H9 (cell line): ENCODE measurements around the gene GOLGA3. TPM values are rescaled to one million over a fixed set of nuclear protein-coding genes. Genes with fewer than 3 reads are reported as not detected.
A peak's percentile ranks its signal among the peaks of the same experiment; 100 is the strongest.

ENCODE experiments used
- DNase-seq: peaks from one replicate; pipeline ENCODE4 v3.0.0-alpha.2; 2017
- H2AFZ ChIP-seq: one replicate; pipeline ENCODE4 v1.6.1; 2013; ENCODE audit warnings: mild to moderate bottlenecking, low read length, control low read depth, moderate library complexity
- H2AK5ac ChIP-seq: 2 replicates; pipeline ENCODE4 v1.6.1; 2013; ENCODE audit warnings: low read length, control low read depth, mixed read lengths; ENCODE audit not compliant: insufficient read length
- H2BK120ac ChIP-seq: one replicate; pipeline ENCODE4 v1.6.1; 2013; ENCODE audit warnings: low read depth, mild to moderate bottlenecking, low read length, control low read depth, inconsistent platforms; ENCODE audit not compliant: poor library complexity, severe bottlenecking
- H2BK12ac ChIP-seq: 2 replicates; pipeline ENCODE4 v1.6.1; 2013; ENCODE audit warnings: low read length, control low read depth, mixed read lengths, low read depth; ENCODE audit not compliant: insufficient read length
- H2BK15ac ChIP-seq: 2 replicates; pipeline ENCODE4 v1.6.1; 2013; ENCODE audit warnings: low read depth, low read length, control low read depth
- H2BK20ac ChIP-seq: one replicate; pipeline ENCODE4 v1.6.1; 2013; ENCODE audit warnings: low read depth, mild to moderate bottlenecking, low read length, control low read depth, inconsistent platforms; ENCODE audit not compliant: poor library complexity, severe bottlenecking
- H2BK5ac ChIP-seq: 2 replicates; pipeline ENCODE4 v1.6.1; 2013; ENCODE audit warnings: low read length, control low read depth, mixed read lengths; ENCODE audit not compliant: insufficient read length
- H3K14ac ChIP-seq: 2 replicates; pipeline ENCODE4 v1.6.1; 2013; ENCODE audit warnings: low read length, control low read depth; ENCODE audit not compliant: insufficient read depth
- H3K18ac ChIP-seq: 2 replicates; pipeline ENCODE4 v1.6.1; 2013; ENCODE audit warnings: low read depth, mild to moderate bottlenecking, mixed read lengths, low read length, control low read depth; ENCODE audit not compliant: insufficient read length
- H3K23ac ChIP-seq: 2 replicates; pipeline ENCODE4 v1.6.1; 2013; ENCODE audit warnings: low read length, control low read depth, mixed read lengths, low read depth; ENCODE audit not compliant: insufficient read length
- H3K23me2 ChIP-seq: 2 replicates; pipeline ENCODE4 v1.6.1; 2013; ENCODE audit warnings: low read depth, mild to moderate bottlenecking, mixed read lengths, low read length, control low read depth; ENCODE audit not compliant: insufficient read length, poor library complexity, severe bottlenecking
- H3K27ac ChIP-seq: 2 replicates; pipeline ENCODE4 v1.5.1; 2013; ENCODE audit warnings: low read length, control low read depth, mixed read lengths, low read depth; ENCODE audit not compliant: insufficient read length
- H3K27me3 ChIP-seq: 2 replicates; pipeline ENCODE4 v1.6.1; 2013; ENCODE audit warnings: low read length, control low read depth, inconsistent platforms; ENCODE audit not compliant: insufficient read depth
- H3K4ac ChIP-seq: 2 replicates; pipeline ENCODE4 v1.6.1; 2013; ENCODE audit warnings: low read depth, mild to moderate bottlenecking, control low read depth, inconsistent platforms, low read length, moderate library complexity
- H3K4me1 ChIP-seq: 2 replicates; pipeline ENCODE4 v1.6.1; 2013; ENCODE audit warnings: low read length, control low read depth, inconsistent platforms; ENCODE audit not compliant: insufficient read depth
- H3K4me2 ChIP-seq: 2 replicates; pipeline ENCODE4 v1.6.1; 2013; ENCODE audit warnings: low read length, control low read depth, mixed read lengths; ENCODE audit not compliant: insufficient read length, insufficient read depth
- H3K56ac ChIP-seq: 2 replicates; pipeline ENCODE4 v1.6.1; 2013; ENCODE audit warnings: low read depth, mild to moderate bottlenecking, mixed read lengths, low read length, control low read depth; ENCODE audit not compliant: insufficient read length
- H3K79me1 ChIP-seq: 2 replicates; pipeline ENCODE4 v1.6.1; 2013; ENCODE audit warnings: low read depth, mild to moderate bottlenecking, moderate library complexity, low read length, control low read depth, inconsistent platforms; ENCODE audit not compliant: insufficient read depth, poor library complexity, severe bottlenecking
- H3K79me2 ChIP-seq: 2 replicates; pipeline ENCODE4 v1.6.1; 2013; ENCODE audit warnings: low read length, control low read depth, inconsistent platforms; ENCODE audit not compliant: insufficient read depth
- H3K9ac ChIP-seq: 2 replicates; pipeline ENCODE4 v1.6.1; 2013; ENCODE audit warnings: low read length, control low read depth, mixed read lengths; ENCODE audit not compliant: insufficient read length; ENCODE audit errors: extremely low read depth
- H3K9me3 ChIP-seq: one replicate; pipeline ENCODE4 v1.6.1; 2013; ENCODE audit warnings: low read depth, low read length, inconsistent platforms; ENCODE audit not compliant: control insufficient read depth
- H3T11ph ChIP-seq: one replicate; pipeline ENCODE4 v1.6.1; 2013; ENCODE audit warnings: mild to moderate bottlenecking, low read length, control low read depth, inconsistent platforms
- H4K20me1 ChIP-seq: one replicate; pipeline ENCODE4 v1.6.1; 2013; ENCODE audit not compliant: control insufficient read depth, insufficient read length, insufficient read depth
- H4K5ac ChIP-seq: 2 replicates; pipeline ENCODE4 v1.6.1; 2013; ENCODE audit warnings: low read depth, mild to moderate bottlenecking, mixed read lengths, low read length, control low read depth; ENCODE audit not compliant: insufficient read length
- H4K8ac ChIP-seq: replicated peaks from 2 replicates; pipeline ENCODE4 v1.6.1; 2013; ENCODE audit warnings: low read length, control low read depth, mixed read lengths, low read depth; ENCODE audit not compliant: insufficient read length
- H4K91ac ChIP-seq: 2 replicates; pipeline ENCODE4 v1.6.1; 2013; ENCODE audit warnings: low read depth, mild to moderate bottlenecking, moderate library complexity, mixed read lengths, low read length, control low read depth; ENCODE audit not compliant: insufficient read length
- H3K27ac Mint-ChIP-seq, 3 experiments: 2 replicates in 2 of 3; 3 replicates in 1 of 3; pipeline ENCODE4 v1.8.0; 2020 to 2021; ENCODE audit warnings: mixed read lengths in 3 of 3, mild to moderate bottlenecking in 1 of 3, moderate library complexity in 1 of 3
- H3K27me3 Mint-ChIP-seq: 2 replicates; pipeline ENCODE4 v1.8.0; 2021; ENCODE audit warnings: low read depth, mild to moderate bottlenecking, moderate library complexity, mixed read lengths
- H3K36me3 Mint-ChIP-seq, 3 experiments: 2 replicates in 2 of 3; 3 replicates in 1 of 3; pipeline ENCODE4 v1.8.0; 2020 to 2021; ENCODE audit warnings: low read depth in 3 of 3, mixed read lengths in 3 of 3; ENCODE audit not compliant: insufficient read depth in 1 of 3
- H3K4me1 Mint-ChIP-seq, 2 experiments: 2 replicates each; pipeline ENCODE4 v1.8.0; 2020; ENCODE audit warnings: mixed read lengths in 2 of 2
- H3K4me3 Mint-ChIP-seq, 2 experiments: 2 replicates in 1 of 2; 3 replicates in 1 of 2; pipeline ENCODE4 v1.8.0; 2020 to 2021; ENCODE audit warnings: mild to moderate bottlenecking in 2 of 2, mixed read lengths in 2 of 2, moderate library complexity in 1 of 2
- H3K9me3 Mint-ChIP-seq, 2 experiments: 2 replicates in 1 of 2; 3 replicates in 1 of 2; pipeline ENCODE4 v1.8.0; 2020; ENCODE audit warnings: mild to moderate bottlenecking in 2 of 2, mixed read lengths in 2 of 2, moderate library complexity in 1 of 2
- CTCF ChIP-seq: fragments of 200-600 bp; sonication (generic); conservative IDR thresholded peaks from 3 replicates; pipeline ENCODE4 v1.8.0; 2021; ENCODE audit warnings: antibody characterized with exemption, mild to moderate bottlenecking
- WGBS: extraction: QIAGEN DNeasy Blood & Tissue Kit; methylation state at CpG from one replicate; pipeline ENCODE4 v1.1.7; 2013; ENCODE audit warnings: missing lambda C conversion rate, low lambda C conversion rate, mixed read lengths; ENCODE audit not compliant: insufficient read length; ENCODE audit errors: extremely low coverage; 5-methylcytosine and 5-hydroxymethylcytosine counted together
- total RNA-seq: library from RNA; stranded (reverse); gene quantifications from 2 replicates; pipeline ENCODE4 v1.2.1, GENCODE V29; 2021

Gene GOLGA3
- total RNA-seq, 1 experiment from 2014 or later, result 40.1 TPM

- peaks cover 21 to 22% of the 10 kb centered on the region in 2 experiments for H3K4me1 Mint-ChIP-seq
- Histone ChIP-seq H2BK15ac (no peak overlapping the region), H3K23me2 (no peaks in the 10 kb centered on the region), H2BK120ac (no peak overlapping the region), H2AK5ac (no peak overlapping the region), H3K14ac (no peak overlapping the region), H4K8ac (no peak overlapping the region), H3K23ac (no peak overlapping the region), H2BK20ac (no peak overlapping the region), H3K4me2 (no peak overlapping the region), H4K20me1 (no peaks in the 10 kb centered on the region), H3K9ac (no peak overlapping the region), H4K91ac (no peak overlapping the region), H3K18ac (no peak overlapping the region), H3K9me3 (no peaks in the 10 kb centered on the region), H4K5ac (no peak overlapping the region), H2AFZ (no peak overlapping the region), H3K79me1 (no peaks in the 10 kb centered on the region), H3T11ph (no peak overlapping the region), H2BK5ac (no peak overlapping the region), H3K79me2 (no peaks in the 10 kb centered on the region), H3K27ac (no peak overlapping the region), H3K27me3 (no peaks in the 10 kb centered on the region), H2BK12ac (no peak overlapping the region), H3K4me1 (peaks cover 2% of the 10 kb centered on the region; the same call in 1 of the 2 replicates), H3K56ac (no peak overlapping the region), H3K4ac (no peak overlapping the region)
- no peaks in the 10 kb centered on the region for H3K27me3 Mint-ChIP-seq
- peak overlapping the region in 1 of 3 experiments; percentile 45; a peak in 1 of 7 replicates for H3K27ac Mint-ChIP-seq
- no peak for TF ChIP-seq CTCF
- H3K4me3 Mint-ChIP-seq, result no peak overlapping the region
- peaks cover 25 to 78% (median 51%) of the 10 kb centered on the region in 3 experiments for H3K36me3 Mint-ChIP-seq
- no peaks in the 10 kb centered on the region for H3K9me3 Mint-ChIP-seq
- DNase-seq, result no peak
- WGBS, result no CpG with 5 or more reads among the region's 25 CpGs
Measured at GRCh38 chr12:132851465-132851864, 22.8 kb upstream of the GOLGA3 start.
